CD4-positive, CD25-positive, alpha-beta regulatory T cell (primary cell): ENCODE data around the gene GSDME. TPM values are rescaled to one million over a fixed set of nuclear protein-coding genes. Genes with fewer than 3 reads are reported as not detected.

Source experiments
- ATAC-seq, 2 donors: fragments of 150-1000 bp; cut with Tn5 transposase; one replicate each; pipeline ENCODE4 v1.10.0; 2021; ENCODE audit warnings: low read depth in 2 of 2, moderate number of reproducible peaks in 2 of 2, moderate library complexity in 1 of 2
- DNase-seq, 3 donors: peaks; one replicate each; pipeline versions ENCODE4 v3.0.0 to v3.0.0-alpha.2; 2012 to 2022; ENCODE audit warnings: mixed read lengths in 1 of 3
- H3K27ac ChIP-seq: one replicate; pipeline ENCODE4 v1.7.0; 2013; ENCODE audit warnings: mild to moderate bottlenecking, low read length; ENCODE audit not compliant: insufficient read depth, poor library complexity, severe bottlenecking
- H3K27me3 ChIP-seq: one replicate; pipeline ENCODE4 v1.7.0; 2013; ENCODE audit warnings: low read length; ENCODE audit not compliant: control insufficient read depth, insufficient read depth
- H3K36me3 ChIP-seq: one replicate; pipeline ENCODE4 v1.7.0; 2013; ENCODE audit warnings: mild to moderate bottlenecking, low read length, moderate library complexity; ENCODE audit not compliant: control insufficient read depth, insufficient read depth
- H3K4me1 ChIP-seq: 2 replicates; pipeline ENCODE4 v1.7.0; 2013; ENCODE audit warnings: mild to moderate bottlenecking, low read length; ENCODE audit not compliant: insufficient read depth, control insufficient read depth, poor library complexity, severe bottlenecking
- H3K4me3 ChIP-seq: one replicate; pipeline ENCODE4 v1.7.0; 2013; ENCODE audit warnings: low read depth, mild to moderate bottlenecking, low read length, moderate library complexity
- H3K9me3 ChIP-seq, 2 experiments: 1 replicate in 1 of 2; 2 replicates in 1 of 2; pipeline ENCODE4 v1.7.0; 2013; ENCODE audit warnings: low read length in 2 of 2, mild to moderate bottlenecking in 1 of 2, moderate library complexity in 1 of 2; ENCODE audit not compliant: control insufficient read depth in 2 of 2
- H3K27ac Mint-ChIP-seq, 3 donors: one replicate each; pipeline ENCODE4 v1.8.0; 2020 to 2022; ENCODE audit warnings: mild to moderate bottlenecking in 3 of 3, mixed read lengths in 3 of 3, moderate library complexity in 2 of 3
- H3K27me3 Mint-ChIP-seq: one replicate; pipeline ENCODE4 v1.8.0; 2022; ENCODE audit warnings: mild to moderate bottlenecking, mixed read lengths
- H3K36me3 Mint-ChIP-seq: one replicate; pipeline ENCODE4 v1.8.0; 2020; ENCODE audit warnings: mixed read lengths
- H3K4me1 Mint-ChIP-seq, 4 donors: one replicate each; pipeline ENCODE4 v1.8.0; 2020 to 2022; ENCODE audit warnings: mixed read lengths in 4 of 4, mild to moderate bottlenecking in 1 of 4
- H3K4me3 Mint-ChIP-seq, 4 donors: one replicate each; pipeline ENCODE4 v1.8.0; 2020 to 2022; ENCODE audit warnings: mild to moderate bottlenecking in 4 of 4, mixed read lengths in 4 of 4, moderate library complexity in 3 of 4
- H3K9me3 Mint-ChIP-seq, 7 donors: one replicate each; pipeline ENCODE4 v1.8.0; 2020 to 2022; ENCODE audit warnings: mixed read lengths in 7 of 7, mild to moderate bottlenecking in 3 of 7, moderate library complexity in 2 of 7
- polyA plus RNA-seq, 4 donors: library from polyadenylated mRNA; unstranded; fragments of 300-500 nt; fragmentation: Illumina TruSeq; gene quantifications; one replicate each; pipeline ENCODE4 v1.2.3, GENCODE V29; 2021
- total RNA-seq: library from RNA; stranded (reverse); gene quantifications from one replicate; pipeline ENCODE4 v1.2.3, GENCODE V29; 2022

GSDME gene
- total and polyA plus RNA-seq, 5 donors from 2014 or later = 0.15 to 0.55 (median 0.38) TPM; not detected in 2

DNA sequence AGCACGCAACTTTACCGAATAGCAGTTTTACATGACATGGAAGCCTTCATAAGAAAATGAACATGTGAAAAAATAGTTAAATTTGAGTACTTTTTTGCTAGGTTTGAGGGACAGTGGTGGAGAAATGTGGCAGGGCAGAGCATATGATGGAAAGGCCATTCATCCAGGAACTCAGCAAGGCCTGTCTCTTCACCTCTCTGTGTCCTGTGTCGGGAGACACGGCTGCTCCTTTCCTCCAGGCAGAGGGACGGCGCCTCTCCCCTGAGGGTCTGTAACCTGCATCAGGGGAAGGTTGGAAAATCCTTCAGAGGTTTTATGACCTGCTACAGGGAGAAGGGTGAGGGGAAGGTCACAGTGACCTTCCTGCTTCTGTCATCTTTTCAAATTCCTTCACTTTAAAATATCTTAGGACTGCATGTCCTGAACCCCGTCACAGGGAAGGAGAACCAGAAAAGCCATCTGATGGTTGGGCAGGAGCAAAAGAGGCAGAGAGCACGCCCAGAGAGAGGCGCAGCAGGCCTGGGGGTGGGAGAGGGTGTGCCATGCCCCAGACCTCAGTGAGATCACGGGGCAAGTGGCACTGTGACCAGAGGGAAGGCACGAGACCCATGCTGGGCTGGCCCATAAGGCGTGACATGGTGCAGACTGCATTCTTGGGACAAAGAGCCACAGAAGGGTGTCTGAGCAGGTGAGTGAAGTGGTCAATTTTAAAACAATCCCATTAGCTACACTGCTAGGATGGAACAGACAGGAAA, 44.0 kb downstream of the GSDME start:
- H3K9me3 Mint-ChIP-seq = peaks cover 0 to 2% (median 0%) of the 10 kb centered on the region in 7 donors
- Histone ChIP-seq H3K27me3 (no peaks in the 10 kb centered on the region), H3K27ac (no peak overlapping the region), H3K9me3 (no peaks in the 10 kb centered on the region), H3K36me3 (no peaks in the 10 kb centered on the region), H3K4me1 (no peaks in the 10 kb centered on the region), H3K4me3 (no peak overlapping the region)
- peaks cover 0 to 6% (median 0%) of the 10 kb centered on the region in 4 donors for H3K4me1 Mint-ChIP-seq
- H3K27me3 Mint-ChIP-seq = peaks cover 7% of the 10 kb centered on the region
- no peak overlapping the region for H3K27ac Mint-ChIP-seq
- ATAC-seq (no peak), DNase-seq (no peak)
- no peak overlapping the region for H3K4me3 Mint-ChIP-seq
- H3K36me3 Mint-ChIP-seq = no peaks in the 10 kb centered on the region

DNA sequence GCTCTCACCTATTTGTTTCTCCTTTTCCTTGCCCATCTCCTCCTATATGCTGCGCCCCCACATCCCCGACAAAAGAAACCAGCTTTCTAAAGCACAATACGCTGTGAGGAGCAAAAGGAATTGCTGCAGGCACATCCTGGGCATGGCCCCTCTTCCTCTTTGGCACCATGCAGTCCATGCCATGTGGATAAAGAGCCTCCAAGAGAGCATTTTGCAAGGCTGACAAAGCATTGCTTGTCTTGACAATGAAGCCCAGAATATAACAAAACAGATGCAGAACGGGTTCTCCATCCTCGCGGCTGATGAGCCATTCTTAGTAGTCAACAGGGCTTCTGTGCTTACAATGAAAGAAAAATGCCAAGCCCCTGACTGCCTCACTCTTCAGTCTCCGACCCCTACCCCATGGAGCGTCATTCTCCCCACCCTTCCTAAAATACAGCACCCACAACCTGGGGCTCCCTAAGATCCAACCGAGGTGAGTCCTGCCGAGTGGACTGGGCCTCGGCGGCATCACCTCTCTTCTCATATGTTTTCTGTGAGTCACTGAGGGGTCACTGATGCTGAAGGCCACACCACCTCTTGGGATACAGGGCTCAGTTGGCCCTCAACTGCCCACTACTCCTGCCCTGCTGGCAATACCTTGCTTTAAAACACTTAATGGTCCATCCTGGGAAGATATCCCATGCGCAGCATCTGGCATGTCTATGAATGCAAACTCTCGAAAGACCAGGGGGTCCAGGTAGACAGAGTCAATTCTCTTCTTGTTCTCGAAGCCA, 47.5 kb downstream of the GSDME start:
- H3K36me3 Mint-ChIP-seq = no peaks in the 10 kb centered on the region
- DNase-seq = no peak
- H3K4me1 Mint-ChIP-seq = no peaks in the 10 kb centered on the region
- H3K4me1 ChIP-seq = no peaks in the 10 kb centered on the region
- no peak overlapping the region for H3K27ac ChIP-seq
- no peak for ATAC-seq
- H3K36me3 ChIP-seq = no peaks in the 10 kb centered on the region
- H3K27ac Mint-ChIP-seq = no peak overlapping the region
- peaks cover 0 to 2% (median 0%) of the 10 kb centered on the region in 7 donors for H3K9me3 Mint-ChIP-seq
- no peaks in the 10 kb centered on the region for H3K27me3 ChIP-seq
- no peak overlapping the region for H3K4me3 ChIP-seq
- H3K27me3 Mint-ChIP-seq = no peaks in the 10 kb centered on the region
- no peaks in the 10 kb centered on the region for H3K9me3 ChIP-seq
- H3K4me3 Mint-ChIP-seq = no peak overlapping the region

DNA sequence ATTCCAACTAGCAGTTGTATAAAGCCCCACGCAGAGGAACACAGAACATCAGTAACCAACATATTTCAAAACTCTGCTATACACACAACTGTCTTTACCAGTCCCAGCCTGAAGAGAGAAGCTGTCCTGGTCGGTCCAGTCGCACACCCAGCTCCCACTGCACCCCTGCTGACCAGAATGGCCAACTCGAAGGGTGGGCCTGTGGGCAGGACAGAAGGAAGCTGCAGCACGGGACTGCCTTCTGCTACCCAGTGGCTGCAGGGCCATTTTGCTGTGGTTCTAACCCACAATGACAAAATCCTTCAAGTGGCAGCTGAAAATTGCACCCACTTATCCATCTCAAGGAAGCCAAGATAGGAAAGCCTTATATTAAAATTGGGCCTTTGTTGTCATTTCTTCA, 48.2 kb downstream of the GSDME start:
- H3K4me3 Mint-ChIP-seq = no peak overlapping the region
- no peaks in the 10 kb centered on the region for H3K4me1 Mint-ChIP-seq
- ATAC-seq (no peak), DNase-seq (no peak)
- Histone ChIP-seq H3K4me1 (no peaks in the 10 kb centered on the region), H3K36me3 (no peaks in the 10 kb centered on the region), H3K27me3 (no peaks in the 10 kb centered on the region), H3K4me3 (no peak overlapping the region), H3K9me3 (no peaks in the 10 kb centered on the region), H3K27ac (no peak overlapping the region)
- no peaks in the 10 kb centered on the region for H3K27me3 Mint-ChIP-seq
- H3K36me3 Mint-ChIP-seq = no peaks in the 10 kb centered on the region
- no peak overlapping the region for H3K27ac Mint-ChIP-seq
- H3K9me3 Mint-ChIP-seq = peaks cover 0 to 2% (median 0%) of the 10 kb centered on the region in 7 donors

DNA sequence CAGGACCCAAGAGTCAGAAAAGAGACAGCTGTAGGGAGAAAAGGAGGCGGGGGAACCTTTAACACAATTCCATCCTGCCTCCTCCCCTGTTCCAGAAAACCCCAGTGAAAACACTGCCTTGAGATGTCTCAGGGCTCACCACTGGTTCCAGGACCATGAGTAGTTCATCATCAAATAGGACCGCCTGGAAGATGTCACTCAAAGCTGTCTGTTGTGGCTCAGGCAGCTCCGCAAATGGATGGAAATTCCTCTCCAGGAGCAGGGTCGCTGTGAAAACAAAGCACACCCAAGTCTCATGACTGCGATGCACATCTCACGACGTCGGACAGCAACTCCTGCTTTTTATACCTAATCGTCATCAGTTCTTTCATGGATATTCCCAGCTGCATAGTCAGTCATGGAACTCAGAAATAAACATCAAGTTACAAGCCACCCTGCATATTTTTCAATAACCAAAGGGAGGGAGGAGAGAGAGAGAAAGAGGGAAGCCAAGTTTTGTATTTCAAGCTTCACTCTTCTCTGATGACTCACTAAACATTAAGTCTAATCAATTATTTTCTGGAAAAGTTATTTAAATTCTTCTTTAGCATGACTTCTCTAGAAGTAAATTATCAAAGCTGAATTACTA, 49.2 kb downstream of the GSDME start:
- H3K4me3 Mint-ChIP-seq = no peak overlapping the region
- no peak overlapping the region for H3K4me3 ChIP-seq
- H3K4me1 Mint-ChIP-seq = no peaks in the 10 kb centered on the region
- no peaks in the 10 kb centered on the region for H3K9me3 ChIP-seq
- H3K36me3 Mint-ChIP-seq = no peaks in the 10 kb centered on the region
- no peak for DNase-seq
- no peaks in the 10 kb centered on the region for H3K4me1 ChIP-seq
- no peaks in the 10 kb centered on the region for H3K36me3 ChIP-seq
- H3K27ac Mint-ChIP-seq = no peak overlapping the region
- H3K27me3 Mint-ChIP-seq = no peaks in the 10 kb centered on the region
- no peak overlapping the region for H3K27ac ChIP-seq
- ATAC-seq = no peak
- H3K9me3 Mint-ChIP-seq = no peaks in the 10 kb centered on the region
- H3K27me3 ChIP-seq = no peaks in the 10 kb centered on the region

DNA sequence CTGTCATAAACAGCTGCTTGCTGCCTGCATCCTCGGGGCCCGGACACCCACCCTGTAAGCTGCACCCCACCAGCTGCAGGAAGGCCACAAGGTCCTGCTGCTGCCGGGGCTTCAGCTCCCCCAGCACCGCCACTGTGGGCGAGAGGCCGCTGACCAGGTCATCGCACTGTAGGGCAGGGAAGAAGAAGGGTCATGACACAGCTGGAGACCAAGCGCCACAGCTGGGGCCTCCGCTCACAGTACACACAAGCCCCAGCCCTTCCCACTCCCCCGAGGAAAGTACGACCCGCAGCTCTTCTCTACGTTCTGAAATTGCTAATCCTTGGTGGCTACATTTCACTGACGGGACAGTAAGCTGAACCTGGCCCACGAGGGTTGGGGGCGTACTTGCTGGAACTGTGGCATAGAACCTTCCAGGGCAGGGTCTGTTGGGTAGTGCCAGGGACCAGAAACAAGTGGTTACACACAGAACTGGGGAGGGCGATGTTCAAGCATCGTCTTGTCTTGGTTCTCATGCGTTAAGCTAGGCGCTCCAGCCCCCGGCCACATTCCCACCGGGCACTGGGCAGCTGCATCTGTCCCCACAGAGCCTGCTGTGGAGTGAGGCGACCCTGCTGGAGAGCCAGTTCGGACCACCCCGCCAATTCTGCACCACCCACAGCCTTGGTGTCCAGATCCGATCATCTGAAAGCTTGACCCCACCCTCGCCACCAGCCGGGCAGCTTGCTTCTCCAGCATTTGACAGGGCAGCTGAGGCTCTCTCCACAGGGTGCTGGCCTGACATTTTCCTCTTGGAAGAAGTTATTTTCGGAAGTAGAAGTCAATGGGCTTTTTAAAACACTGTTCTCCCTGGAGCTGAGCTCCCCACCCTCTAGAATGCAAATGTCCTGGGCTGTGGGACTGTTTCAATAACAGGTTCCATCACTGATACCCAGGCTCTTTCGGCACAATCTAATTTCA, 50.8 kb downstream of the GSDME start:
- Histone ChIP-seq H3K27me3 (no peaks in the 10 kb centered on the region), H3K36me3 (no peaks in the 10 kb centered on the region), H3K9me3 (no peaks in the 10 kb centered on the region), H3K4me3 (no peak overlapping the region), H3K27ac (no peak overlapping the region), H3K4me1 (no peaks in the 10 kb centered on the region)
- Mint-ChIP-seq H3K9me3 (no peaks in the 10 kb centered on the region), H3K4me1 (no peaks in the 10 kb centered on the region), H3K36me3 (no peaks in the 10 kb centered on the region), H3K4me3 (no peak overlapping the region), H3K27me3 (no peaks in the 10 kb centered on the region), H3K27ac (no peak overlapping the region)
- ATAC-seq (no peak), DNase-seq (no peak)

DNA sequence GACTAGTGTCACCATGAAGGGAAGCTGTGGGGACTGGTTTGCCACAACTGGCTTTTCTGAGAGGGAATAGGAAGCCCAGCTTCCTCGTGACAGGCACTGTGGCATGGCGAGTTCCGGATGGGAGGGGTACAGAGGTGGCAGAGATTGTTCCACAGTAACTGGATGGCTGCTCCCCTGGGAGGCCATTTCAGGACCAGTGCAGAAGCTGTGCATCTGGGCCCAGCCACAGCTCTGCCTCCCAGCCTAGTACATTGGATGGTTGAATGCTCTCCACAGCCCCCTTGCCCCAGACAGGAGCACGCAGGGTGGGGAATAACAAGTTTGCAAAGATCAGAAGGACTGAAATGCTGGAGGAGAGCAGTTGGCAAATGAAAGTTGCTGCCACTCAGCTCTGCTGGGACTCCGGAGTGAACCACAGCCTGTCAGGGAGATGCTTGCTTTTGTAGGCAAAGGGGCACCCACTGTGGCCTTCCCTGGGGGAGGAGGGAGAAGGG, 51.8 kb downstream of the GSDME start:
- Mint-ChIP-seq H3K27me3 (no peaks in the 10 kb centered on the region), H3K27ac (no peak overlapping the region)

DNA sequence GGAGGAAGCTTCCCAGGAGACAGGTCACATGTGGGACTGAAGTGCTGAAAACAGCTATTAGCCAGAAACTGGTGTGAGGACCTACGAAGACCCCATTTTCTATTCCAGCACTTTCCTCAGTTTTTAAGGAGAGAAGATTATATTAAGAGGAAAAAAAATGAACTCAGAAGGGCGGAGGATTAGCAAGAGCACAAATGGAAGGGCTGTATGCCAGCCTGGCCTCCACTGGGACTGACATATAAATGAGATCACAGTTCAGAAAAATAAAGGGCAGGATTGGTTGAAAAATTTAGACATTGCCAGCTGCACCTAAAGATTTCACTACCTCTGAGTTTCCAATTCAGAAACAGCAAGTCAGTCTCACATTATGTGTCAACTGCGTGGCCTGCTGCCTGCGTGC, 53.0 kb downstream of the GSDME start:
- Mint-ChIP-seq H3K27me3 (no peaks in the 10 kb centered on the region), H3K4me1 (no peaks in the 10 kb centered on the region), H3K9me3 (no peaks in the 10 kb centered on the region), H3K27ac (no peak overlapping the region), H3K4me3 (no peak overlapping the region), H3K36me3 (peaks cover 4% of the 10 kb centered on the region)
- no peaks in the 10 kb centered on the region for H3K9me3 ChIP-seq
- H3K4me1 ChIP-seq = no peaks in the 10 kb centered on the region
- no peaks in the 10 kb centered on the region for H3K36me3 ChIP-seq
- DNase-seq (no peak), ATAC-seq (no peak)
- no peak overlapping the region for H3K4me3 ChIP-seq
- no peaks in the 10 kb centered on the region for H3K27me3 ChIP-seq
- no peak overlapping the region for H3K27ac ChIP-seq

More for the DNA sequence above, 51.8 kb downstream of the GSDME start:
- Histone ChIP-seq H3K27ac (no peak overlapping the region), H3K27me3 (no peaks in the 10 kb centered on the region), H3K36me3 (no peaks in the 10 kb centered on the region), H3K4me3 (no peak overlapping the region), H3K4me1 (no peaks in the 10 kb centered on the region), H3K9me3 (no peaks in the 10 kb centered on the region)
- no peaks in the 10 kb centered on the region for H3K9me3 Mint-ChIP-seq
- no peak overlapping the region for H3K4me3 Mint-ChIP-seq
- DNase-seq (no peak), ATAC-seq (no peak)
- H3K4me1 Mint-ChIP-seq = no peaks in the 10 kb centered on the region
- no peaks in the 10 kb centered on the region for H3K36me3 Mint-ChIP-seq
